GM13976 (cell line): Measurements from ENCODE around the gene DPCD.
A peak's percentile ranks its signal among the peaks of the same experiment; 100 is the strongest.

Source experiments
- DNase-seq: peaks from one replicate; pipeline ENCODE4 v3.0.0; 2012; ENCODE audit warnings: low spot score
- CTCF ChIP-seq: IDR thresholded peaks from 2 replicates; pipeline ENCODE4 v1.5.1; 2012; ENCODE audit warnings: borderline replicate concordance, mild to moderate bottlenecking; ENCODE audit not compliant: insufficient read depth; ENCODE audit errors: extremely low read depth, missing control alignments, control extremely low read depth
- in situ Hi-C: fragments of 300-500 bp; cut with MboI; formaldehyde crosslinking; loops from one replicate; pipeline ENCODE4 v1.12.0; 2022; ENCODE audit warnings: low sequenced_read_pairs, mixed read lengths, inconsistent platforms; ENCODE audit not compliant: unreplicated experiment

DPCD gene

GRCh38 chr10:101587725-101588653 is at the start of gene DPCD, which contains the start of gene POLL:
Gene DPCD, plus strand, starts transcription at chr10:101588321. Its CDS starts 16 bp downstream, at chr10:101588337.
Gene POLL, minus strand, starts transcription at chr10:101588257. Its CDS starts 897 bp downstream, at chr10:101587360.
- in situ Hi-C loops, result no loop called here
- no peak for TF ChIP-seq CTCF
- peak; percentile 99 for DNase-seq

GRCh38 chr10:101538446-101538845 is 49.7 kb upstream of the DPCD start:
- in situ Hi-C loops, result no loop called here
- no peak for DNase-seq
- TF ChIP-seq CTCF, result no peak

GRCh38 chr10:101545898-101546297 is 42.2 kb upstream of the DPCD start:
- TF ChIP-seq CTCF, result no peak
- in situ Hi-C loops, result no loop called here
- DNase-seq, result no peak

- in situ Hi-C loops, result loop anchor here (25.0 kb wide), 2 partner anchors 239 to 339 kb away; no protein-coding TSS in a partner anchor
- no peak for TF ChIP-seq CTCF
- no peak for DNase-seq
These were observed 37.2 kb upstream of the DPCD start for GRCh38 chr10:101550965-101551364.

GRCh38 chr10:101552442-101552841 is 35.7 kb upstream of the DPCD start:
- in situ Hi-C loops, result loop anchor here (25.0 kb wide), 2 partner anchors 240 to 340 kb away; no protein-coding TSS in a partner anchor
- DNase-seq, result no peak
- no peak for TF ChIP-seq CTCF

GRCh38 chr10:101557541-101557940 is 30.6 kb upstream of the DPCD start:
- TF ChIP-seq CTCF, result no peak
- in situ Hi-C loops, result loop anchor here (25.0 kb wide), 2 partner anchors 245 to 345 kb away; no protein-coding TSS in a partner anchor
- DNase-seq, result no peak
